SK-N-SH treated with all-trans-retinoic acid at 6 μM for 48 hours (cell line): ENCODE results near the gene WT1.

Experiments used
- ATAC-seq: fragments of 200-7000 bp; cut with Tn5 transposase; 3 replicates; pipeline ENCODE4 v1.9.1; 2020; ENCODE audit warnings: mild to moderate bottlenecking, moderate library complexity
- ARNTL ChIP-seq: fragments of 450-650 bp; formaldehyde crosslinking; IDR thresholded peaks from 2 replicates; pipeline ENCODE4 v1.5.0; 2020; ENCODE audit warnings: low read depth, mild to moderate bottlenecking, moderate library complexity, borderline replicate concordance
- BACH2 ChIP-seq: fragments of 250-450 bp; sonication (Bioruptor Pico); IDR thresholded peaks from 2 replicates; pipeline ENCODE4 v1.9.0; 2021; ENCODE audit warnings: mild to moderate bottlenecking, borderline replicate concordance
- CSDC2 ChIP-seq: fragments of 250-450 bp; sonication (Bioruptor Pico); IDR thresholded peaks from 2 replicates; pipeline ENCODE4 v1.5.0; 2020; ENCODE audit warnings: mild to moderate bottlenecking, moderate library complexity
- ESRRG ChIP-seq: fragments of 250-450 bp; sonication (Bioruptor Pico); IDR thresholded peaks from 2 replicates; pipeline ENCODE4 v1.6.1; 2021; ENCODE audit warnings: mild to moderate bottlenecking
- GLIS3 ChIP-seq: fragments of 250-450 bp; sonication (Bioruptor Pico); IDR thresholded peaks from 2 replicates; pipeline ENCODE4 v1.5.0; 2020; ENCODE audit warnings: mild to moderate bottlenecking, moderate library complexity
- OSR1 ChIP-seq: fragments of 250-450 bp; sonication (Bioruptor Pico); IDR thresholded peaks from 2 replicates; pipeline ENCODE4 v1.8.0; 2022; ENCODE audit warnings: moderate library complexity, mild to moderate bottlenecking, inconsistent platforms
- PPARA ChIP-seq: fragments of 250-450 bp; sonication (Bioruptor Pico); IDR thresholded peaks from 2 replicates; pipeline ENCODE4 v1.5.0; 2020; ENCODE audit warnings: mild to moderate bottlenecking, borderline replicate concordance
- RARB ChIP-seq: fragments of 250-450 bp; sonication (Bioruptor Pico); IDR thresholded peaks from 2 replicates; pipeline ENCODE4 v1.8.0; 2021; ENCODE audit warnings: mild to moderate bottlenecking, moderate library complexity
- TCF4 ChIP-seq: fragments of 250-450 bp; sonication (Bioruptor Pico); IDR thresholded peaks from 2 replicates; pipeline ENCODE4 v1.8.0; 2021; ENCODE audit warnings: mild to moderate bottlenecking, moderate library complexity, borderline replicate concordance
- TOX ChIP-seq: fragments of 250-450 bp; sonication (Bioruptor Pico); IDR thresholded peaks from 2 replicates; pipeline ENCODE4 v1.8.0; 2021; ENCODE audit warnings: mild to moderate bottlenecking, moderate library complexity, borderline replicate concordance
- ZC3H10 ChIP-seq: fragments of 250-450 bp; sonication (Bioruptor Pico); IDR thresholded peaks from 2 replicates; pipeline ENCODE4 v1.5.1; 2021; ENCODE audit warnings: mild to moderate bottlenecking, moderate library complexity
- ZFP3 ChIP-seq: fragments of 250-450 bp; sonication (Bioruptor Pico); IDR thresholded peaks from 2 replicates; pipeline ENCODE4 v1.5.0; 2020; ENCODE audit warnings: mild to moderate bottlenecking, moderate library complexity
- ZFP30 ChIP-seq: fragments of 450-650 bp; formaldehyde crosslinking; IDR thresholded peaks from 2 replicates; pipeline ENCODE4 v1.5.0; 2022; ENCODE audit warnings: mild to moderate bottlenecking, moderate library complexity
- ZNF8 ChIP-seq: fragments of 450-650 bp; formaldehyde crosslinking; IDR thresholded peaks from 2 replicates; pipeline ENCODE4 v1.5.0; 2020; ENCODE audit warnings: mild to moderate bottlenecking, moderate library complexity
- TF ChIP-seq, protein P1 (sequence below): fragments of 250-450 bp; sonication (Bioruptor Pico); IDR thresholded peaks from 2 replicates; pipeline ENCODE4 v1.5.1; 2020; ENCODE audit warnings: low read depth, mild to moderate bottlenecking, moderate library complexity
- TF ChIP-seq, protein P2 (sequence below): fragments of 250-450 bp; sonication (Bioruptor Pico); IDR thresholded peaks from 2 replicates; pipeline ENCODE4 v1.8.0; 2020; ENCODE audit warnings: mild to moderate bottlenecking, moderate library complexity, borderline replicate concordance
- TF ChIP-seq, protein P3 (sequence below): fragments of 250-450 bp; sonication (Bioruptor Pico); IDR thresholded peaks from 2 replicates; pipeline ENCODE4 v1.5.1; 2021; ENCODE audit warnings: mild to moderate bottlenecking, moderate library complexity
- TF ChIP-seq, protein P4 (sequence below): fragments of 250-450 bp; sonication (Bioruptor Pico); IDR thresholded peaks from 2 replicates; pipeline ENCODE4 v1.5.0; 2020; ENCODE audit warnings: mild to moderate bottlenecking, moderate library complexity

Gene WT1

DNA sequence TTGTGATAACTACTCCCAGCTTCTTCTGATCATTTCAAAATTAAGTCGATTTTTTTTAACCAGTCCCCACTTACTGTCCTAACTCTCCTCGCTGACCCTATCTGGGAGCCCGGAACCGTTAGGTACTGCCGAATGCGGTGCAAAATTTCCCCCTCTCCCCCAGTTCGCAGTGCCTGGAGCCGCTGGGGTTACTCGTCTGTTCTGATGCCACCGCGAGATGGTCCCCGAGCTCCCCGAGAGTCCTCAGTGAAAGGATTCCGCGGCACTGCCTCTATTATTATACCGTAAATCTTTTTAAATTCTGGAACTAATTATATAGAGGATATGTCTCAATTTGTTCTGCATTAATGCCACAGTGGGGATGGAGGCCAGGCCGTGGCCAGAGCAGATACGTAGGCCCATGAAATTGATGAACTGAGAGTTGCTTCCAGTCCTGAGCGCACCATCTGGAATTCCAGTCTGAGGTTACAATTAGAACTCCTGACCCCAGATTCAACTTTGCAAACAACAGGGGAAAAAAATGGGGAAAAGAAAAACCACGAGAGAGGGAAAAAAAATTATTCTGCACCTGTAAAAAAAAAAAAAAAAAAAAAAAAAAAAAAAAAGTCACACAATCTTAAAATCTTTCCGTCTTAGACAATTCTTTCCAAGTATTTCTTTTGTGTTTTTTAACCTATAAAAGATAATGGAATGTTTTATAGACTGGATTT lies 4.3 kb upstream of the WT1 start:
- ATAC-seq: no peak
- TF ChIP-seq OSR1 (CRISPR knock-in tag): no peak
- TF ChIP-seq, all 23 proteins: peak for 0

DNA sequence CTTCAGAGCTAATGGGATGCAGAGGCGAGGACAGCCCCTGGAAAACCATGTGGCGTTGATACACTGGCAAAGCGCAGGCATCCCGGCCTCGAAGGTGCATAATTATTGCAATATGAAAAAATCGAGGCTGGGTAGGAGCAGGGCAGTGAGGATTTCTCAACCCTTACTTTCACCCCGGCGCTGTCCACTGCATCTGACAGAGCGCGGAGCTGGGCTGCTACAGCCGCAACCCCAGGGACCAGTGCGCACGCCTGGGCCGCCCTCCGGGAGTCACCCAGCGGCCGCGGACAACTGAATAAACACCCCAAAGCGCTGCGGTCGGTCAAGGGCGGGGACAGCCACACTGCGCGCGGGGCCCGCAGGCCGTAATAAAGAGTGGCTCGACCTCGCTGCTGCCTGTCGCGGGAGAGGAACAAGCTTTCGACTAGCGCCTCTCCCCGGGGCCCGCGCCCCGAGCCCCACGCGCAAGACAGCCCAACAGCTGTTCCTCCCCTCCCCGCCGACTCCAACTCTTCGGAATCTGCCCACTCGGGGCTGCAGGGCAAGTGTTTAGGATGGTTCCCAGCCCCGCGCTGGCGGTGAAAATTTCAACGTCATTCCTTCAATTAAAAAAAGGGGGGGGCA lies 3.6 kb upstream of the WT1 start:
- peak; percentile 58 for ATAC-seq
- TF ChIP-seq, protein P1, sequence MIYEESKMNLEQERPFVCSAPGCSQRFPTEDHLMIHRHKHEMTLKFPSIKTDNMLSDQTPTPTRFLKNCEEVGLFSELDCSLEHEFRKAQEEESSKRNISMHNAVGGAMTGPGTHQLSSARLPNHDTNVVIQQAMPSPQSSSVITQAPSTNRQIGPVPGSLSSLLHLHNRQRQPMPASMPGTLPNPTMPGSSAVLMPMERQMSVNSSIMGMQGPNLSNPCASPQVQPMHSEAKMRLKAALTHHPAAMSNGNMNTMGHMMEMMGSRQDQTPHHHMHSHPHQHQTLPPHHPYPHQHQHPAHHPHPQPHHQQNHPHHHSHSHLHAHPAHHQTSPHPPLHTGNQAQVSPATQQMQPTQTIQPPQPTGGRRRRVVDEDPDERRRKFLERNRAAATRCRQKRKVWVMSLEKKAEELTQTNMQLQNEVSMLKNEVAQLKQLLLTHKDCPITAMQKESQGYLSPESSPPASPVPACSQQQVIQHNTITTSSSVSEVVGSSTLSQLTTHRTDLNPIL (CRISPR knock-in tag): no peak
- TF ChIP-seq ESRRG: no peak
- no peak for TF ChIP-seq BACH2 (CRISPR knock-in tag)

DNA sequence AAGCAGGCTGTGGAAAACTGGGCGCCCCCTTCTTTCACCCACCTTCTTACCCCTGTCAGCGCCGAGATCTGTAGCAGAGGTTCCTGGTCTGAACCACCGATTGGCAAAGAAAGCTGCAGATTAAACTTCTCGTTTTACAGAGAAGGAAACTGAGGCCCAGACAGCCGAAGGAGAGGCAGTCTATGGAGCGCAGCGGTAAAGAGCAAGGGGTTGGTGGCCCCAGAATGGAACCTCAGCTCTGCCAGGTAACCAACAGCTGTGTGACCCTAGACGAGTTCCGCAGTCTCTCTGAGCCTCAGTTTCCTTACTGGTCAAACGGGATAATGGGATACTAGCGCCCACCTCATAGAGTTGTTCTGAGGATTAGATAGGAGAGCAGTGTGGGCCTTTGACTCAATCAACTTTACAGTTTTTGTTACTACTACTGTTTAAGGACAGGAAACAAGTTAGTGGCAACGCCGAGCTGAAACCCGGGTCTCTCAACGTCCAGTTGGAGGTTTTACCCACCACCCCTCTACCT lies 3.1 kb upstream of the WT1 start:
- ATAC-seq: no peak
- no peak for TF ChIP-seq TCF4
- TF ChIP-seq, protein P1 (CRISPR knock-in tag): no peak
- TF ChIP-seq, protein P2, sequence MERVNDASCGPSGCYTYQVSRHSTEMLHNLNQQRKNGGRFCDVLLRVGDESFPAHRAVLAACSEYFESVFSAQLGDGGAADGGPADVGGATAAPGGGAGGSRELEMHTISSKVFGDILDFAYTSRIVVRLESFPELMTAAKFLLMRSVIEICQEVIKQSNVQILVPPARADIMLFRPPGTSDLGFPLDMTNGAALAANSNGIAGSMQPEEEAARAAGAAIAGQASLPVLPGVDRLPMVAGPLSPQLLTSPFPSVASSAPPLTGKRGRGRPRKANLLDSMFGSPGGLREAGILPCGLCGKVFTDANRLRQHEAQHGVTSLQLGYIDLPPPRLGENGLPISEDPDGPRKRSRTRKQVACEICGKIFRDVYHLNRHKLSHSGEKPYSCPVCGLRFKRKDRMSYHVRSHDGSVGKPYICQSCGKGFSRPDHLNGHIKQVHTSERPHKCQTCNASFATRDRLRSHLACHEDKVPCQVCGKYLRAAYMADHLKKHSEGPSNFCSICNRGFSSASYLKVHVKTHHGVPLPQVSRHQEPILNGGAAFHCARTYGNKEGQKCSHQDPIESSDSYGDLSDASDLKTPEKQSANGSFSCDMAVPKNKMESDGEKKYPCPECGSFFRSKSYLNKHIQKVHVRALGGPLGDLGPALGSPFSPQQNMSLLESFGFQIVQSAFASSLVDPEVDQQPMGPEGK: no peak
- no peak for TF ChIP-seq ZNF8
- TF ChIP-seq ESRRG: no peak
- TF ChIP-seq ZFP3 (CRISPR knock-in tag): no peak
- TF ChIP-seq, protein P3, sequence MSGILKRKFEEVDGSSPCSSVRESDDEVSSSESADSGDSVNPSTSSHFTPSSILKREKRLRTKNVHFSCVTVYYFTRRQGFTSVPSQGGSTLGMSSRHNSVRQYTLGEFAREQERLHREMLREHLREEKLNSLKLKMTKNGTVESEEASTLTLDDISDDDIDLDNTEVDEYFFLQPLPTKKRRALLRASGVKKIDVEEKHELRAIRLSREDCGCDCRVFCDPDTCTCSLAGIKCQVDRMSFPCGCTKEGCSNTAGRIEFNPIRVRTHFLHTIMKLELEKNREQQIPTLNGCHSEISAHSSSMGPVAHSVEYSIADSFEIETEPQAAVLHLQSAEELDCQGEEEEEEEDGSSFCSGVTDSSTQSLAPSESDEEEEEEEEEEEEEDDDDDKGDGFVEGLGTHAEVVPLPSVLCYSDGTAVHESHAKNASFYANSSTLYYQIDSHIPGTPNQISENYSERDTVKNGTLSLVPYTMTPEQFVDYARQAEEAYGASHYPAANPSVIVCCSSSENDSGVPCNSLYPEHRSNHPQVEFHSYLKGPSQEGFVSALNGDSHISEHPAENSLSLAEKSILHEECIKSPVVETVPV (CRISPR knock-in tag): no peak
- TF ChIP-seq RARB (CRISPR knock-in tag): no peak
- TF ChIP-seq ZC3H10 (CRISPR knock-in tag): no peak
- TF ChIP-seq ARNTL: no peak
- TF ChIP-seq GLIS3: no peak
- no peak for TF ChIP-seq CSDC2 (CRISPR knock-in tag)
- TF ChIP-seq OSR1 (CRISPR knock-in tag): no peak
- no peak for TF ChIP-seq ZFP30 (CRISPR knock-in tag)
- TF ChIP-seq TOX (CRISPR knock-in tag): no peak
- TF ChIP-seq, all 23 proteins: peak for 0

DNA sequence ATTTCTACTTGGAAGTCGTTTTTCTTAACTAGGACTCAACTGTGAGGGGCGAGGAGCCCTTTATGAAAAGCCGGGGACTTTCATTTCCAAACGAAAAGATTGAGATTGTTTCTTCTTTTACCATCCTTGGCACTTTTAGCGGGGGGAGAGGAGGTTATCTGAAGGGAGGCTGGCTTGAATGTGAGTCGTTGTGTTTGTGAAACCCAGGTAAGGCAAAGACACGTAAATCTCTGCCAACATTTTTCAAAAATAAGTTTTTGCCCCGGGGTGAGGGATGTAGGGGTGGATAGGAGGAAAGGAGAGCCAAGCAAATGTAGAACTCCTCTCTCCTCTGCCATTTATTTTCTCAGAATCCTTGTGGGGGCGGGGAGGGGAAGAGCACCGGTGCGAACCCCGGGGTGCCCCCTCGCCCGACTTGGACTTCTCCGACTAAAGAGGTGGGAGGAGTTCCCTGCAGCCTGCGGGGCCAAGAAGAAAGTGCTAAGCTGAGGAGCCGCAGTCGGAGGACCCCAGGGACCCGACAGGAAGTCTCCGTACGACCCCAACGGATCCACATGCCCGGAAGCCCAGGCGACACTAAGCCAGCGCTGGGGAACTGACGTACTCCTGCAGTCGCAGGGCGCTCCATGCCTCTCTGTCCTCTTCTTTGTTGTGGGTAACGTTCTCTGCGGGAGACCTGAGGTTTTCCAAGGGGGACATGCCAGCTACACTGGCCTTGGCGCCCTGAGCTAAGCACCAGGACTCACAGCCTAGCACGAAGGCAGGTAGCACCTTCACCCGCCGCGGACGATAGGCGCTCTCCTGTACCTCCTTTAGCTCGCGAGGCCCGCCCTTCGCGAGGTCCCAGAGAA lies 2.4 kb upstream of the WT1 start:
- TF ChIP-seq ZFP30 (CRISPR knock-in tag) (no peak), GLIS3 (no peak), ZC3H10 (CRISPR knock-in tag) (no peak), PPARA (CRISPR knock-in tag) (no peak), TOX (CRISPR knock-in tag) (no peak), ZFP3 (CRISPR knock-in tag) (no peak)
- TF ChIP-seq, protein P1 (CRISPR knock-in tag): no peak
- TF ChIP-seq, protein P2: no peak
- TF ChIP-seq, protein P4, sequence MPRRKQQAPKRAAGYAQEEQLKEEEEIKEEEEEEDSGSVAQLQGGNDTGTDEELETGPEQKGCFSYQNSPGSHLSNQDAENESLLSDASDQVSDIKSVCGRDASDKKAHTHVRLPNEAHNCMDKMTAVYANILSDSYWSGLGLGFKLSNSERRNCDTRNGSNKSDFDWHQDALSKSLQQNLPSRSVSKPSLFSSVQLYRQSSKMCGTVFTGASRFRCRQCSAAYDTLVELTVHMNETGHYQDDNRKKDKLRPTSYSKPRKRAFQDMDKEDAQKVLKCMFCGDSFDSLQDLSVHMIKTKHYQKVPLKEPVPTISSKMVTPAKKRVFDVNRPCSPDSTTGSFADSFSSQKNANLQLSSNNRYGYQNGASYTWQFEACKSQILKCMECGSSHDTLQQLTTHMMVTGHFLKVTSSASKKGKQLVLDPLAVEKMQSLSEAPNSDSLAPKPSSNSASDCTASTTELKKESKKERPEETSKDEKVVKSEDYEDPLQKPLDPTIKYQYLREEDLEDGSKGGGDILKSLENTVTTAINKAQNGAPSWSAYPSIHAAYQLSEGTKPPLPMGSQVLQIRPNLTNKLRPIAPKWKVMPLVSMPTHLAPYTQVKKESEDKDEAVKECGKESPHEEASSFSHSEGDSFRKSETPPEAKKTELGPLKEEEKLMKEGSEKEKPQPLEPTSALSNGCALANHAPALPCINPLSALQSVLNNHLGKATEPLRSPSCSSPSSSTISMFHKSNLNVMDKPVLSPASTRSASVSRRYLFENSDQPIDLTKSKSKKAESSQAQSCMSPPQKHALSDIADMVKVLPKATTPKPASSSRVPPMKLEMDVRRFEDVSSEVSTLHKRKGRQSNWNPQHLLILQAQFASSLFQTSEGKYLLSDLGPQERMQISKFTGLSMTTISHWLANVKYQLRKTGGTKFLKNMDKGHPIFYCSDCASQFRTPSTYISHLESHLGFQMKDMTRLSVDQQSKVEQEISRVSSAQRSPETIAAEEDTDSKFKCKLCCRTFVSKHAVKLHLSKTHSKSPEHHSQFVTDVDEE (CRISPR knock-in tag): no peak
- no peak for ATAC-seq
